GM19023 (cell line): ENCODE measurements around the gene GNG8.
A peak's percentile ranks its signal among the peaks of the same experiment; 100 is the strongest.

Experiments
- ATAC-seq: cut with Tn5 transposase; IDR thresholded peaks from one replicate; pipeline ENCODE4 v1.9.1; 2021; ENCODE audit warnings: mild to moderate bottlenecking, moderate library complexity; ENCODE audit not compliant: unreplicated experiment

GNG8 gene

GRCh38 chr19:46605356-46605821 is 30.6 kb downstream of the GNG8 start:
- no peak for ATAC-seq

- ATAC-seq = no peak
These were observed 31.1 kb downstream of the GNG8 start for GRCh38 chr19:46604781-46605355.

GRCh38 chr19:46603752-46604231 is 32.2 kb downstream of the GNG8 start:
- no peak for ATAC-seq

GRCh38 chr19:46603195-46603637 is 32.8 kb downstream of the GNG8 start:
- ATAC-seq = no peak

- ATAC-seq = no peak
These were observed 33.4 kb downstream of the GNG8 start for GRCh38 chr19:46602392-46603194.

- ATAC-seq = no peak
These were observed 34.4 kb downstream of the GNG8 start, which contains the start of gene CALM3 for GRCh38 chr19:46601318-46602224. Gene CALM3, plus strand, starts transcription at chr19:46601330. Its CDS starts 105 bp downstream, at chr19:46601435.

GRCh38 chr19:46600384-46601317 is 35.4 kb downstream of the GNG8 start:
- ATAC-seq = peak; percentile 77

GRCh38 chr19:46599716-46600373 is 36.2 kb downstream of the GNG8 start:
- no peak for ATAC-seq

- ATAC-seq = no peak
These were observed 37.6 kb downstream of the GNG8 start for GRCh38 chr19:46598372-46598917.

GRCh38 chr19:46596008-46596407 is 40.0 kb downstream of the GNG8 start:
- ATAC-seq = no peak

- ATAC-seq = no peak
These were observed 44.1 kb downstream of the GNG8 start for GRCh38 chr19:46591870-46592269.

GRCh38 chr19:46591254-46591653 is 44.7 kb downstream of the GNG8 start:
- ATAC-seq = no peak

GRCh38 chr19:46587861-46588260 is 48.1 kb downstream of the GNG8 start:
- ATAC-seq = no peak

GRCh38 chr19:46586294-46586693 is 49.7 kb downstream of the GNG8 start:
- ATAC-seq = no peak

- ATAC-seq = no peak
These were observed 50.5 kb downstream of the GNG8 start for GRCh38 chr19:46585539-46585938.
